Calu3 (cell line): ENCODE data around the gene COMMD6. TPM values are rescaled to one million over a fixed set of nuclear protein-coding genes. Genes with fewer than 3 reads are reported as not detected.

ENCODE experiments used
- BruUV-seq: library from RNA; stranded (reverse); fragments of 400-500 nt; replicated peaks from 2 replicates; lab custom pipeline; 2021; lab: Mats Ljungman, UMichigan
- CTCF ChIA-PET: fragments of 300-600 bp; sonication (Branson Sonifier 250); formaldehyde crosslinking; loops from one replicate; lab custom pipeline; 2022; ENCODE audit warnings: antibody characterized with exemption; lab: Charles Lee
- DNase-seq: peaks from one replicate; pipeline ENCODE4 v3.0.0; 2022
- H3K27ac Mint-ChIP-seq: one replicate; pipeline ENCODE4 v1.8.0; 2022; ENCODE audit warnings: mixed read lengths; ENCODE audit not compliant: unreplicated experiment
- H3K27me3 Mint-ChIP-seq: one replicate; pipeline ENCODE4 v1.8.0; 2022; ENCODE audit warnings: mixed read lengths; ENCODE audit not compliant: unreplicated experiment
- H3K36me3 Mint-ChIP-seq: one replicate; pipeline ENCODE4 v1.8.0; 2022; ENCODE audit warnings: mild to moderate bottlenecking, moderate library complexity, mixed read lengths; ENCODE audit not compliant: insufficient read depth, unreplicated experiment
- H3K4me1 Mint-ChIP-seq: one replicate; pipeline ENCODE4 v1.8.0; 2022; ENCODE audit warnings: mild to moderate bottlenecking, low read depth, mixed read lengths; ENCODE audit not compliant: unreplicated experiment
- H3K4me3 Mint-ChIP-seq: one replicate; pipeline ENCODE4 v1.8.0; 2022; ENCODE audit warnings: mild to moderate bottlenecking, low read depth, moderate library complexity, mixed read lengths; ENCODE audit not compliant: unreplicated experiment
- H3K9me3 Mint-ChIP-seq: one replicate; pipeline ENCODE4 v1.8.0; 2022; ENCODE audit warnings: low read depth, mixed read lengths; ENCODE audit not compliant: unreplicated experiment
- CTCF ChIP-seq: fragments of 200-600 bp; IDR thresholded peaks from one replicate; pipeline ENCODE4 v1.8.0; 2022; ENCODE audit warnings: antibody characterized with exemption; ENCODE audit not compliant: unreplicated experiment
- intact Hi-C: fragments of 100-400 bp; cut with micrococcal nuclease; formaldehyde crosslinking; loops from one replicate; pipeline ENCODE4 v1.10.0; 2022; ENCODE audit not compliant: unreplicated experiment
- total RNA-seq: library from RNA; stranded (reverse); gene quantifications from 2 replicates; pipeline ENCODE4 v1.2.3, GENCODE V29; 2022

Gene COMMD6
- total RNA-seq, 1 experiment from 2014 or later: 38.2 TPM

GRCh38 chr13:75579529-75579928, 41.9 kb upstream of the COMMD6 start:
- H3K36me3 Mint-ChIP-seq: no peaks in the 10 kb centered on the region
- no peaks in the 10 kb centered on the region for H3K4me1 Mint-ChIP-seq
- DNase-seq: no peak
- BruUV-seq: no TSS peak
- H3K27ac Mint-ChIP-seq: no peak overlapping the region
- H3K9me3 Mint-ChIP-seq: no peaks in the 10 kb centered on the region
- H3K27me3 Mint-ChIP-seq: no peaks in the 10 kb centered on the region
- intact Hi-C loops: no loop called here
- CTCF ChIA-PET: no interaction called here
- no peak overlapping the region for H3K4me3 Mint-ChIP-seq
- no peak for TF ChIP-seq CTCF

- CTCF ChIA-PET: no interaction called here
- no peak overlapping the region for H3K4me3 Mint-ChIP-seq
- no TSS peak for BruUV-seq
- TF ChIP-seq CTCF: no peak
- H3K27me3 Mint-ChIP-seq: no peaks in the 10 kb centered on the region
- no peaks in the 10 kb centered on the region for H3K9me3 Mint-ChIP-seq
- peaks cover 12% of the 10 kb centered on the region for H3K36me3 Mint-ChIP-seq
- no peaks in the 10 kb centered on the region for H3K4me1 Mint-ChIP-seq
- DNase-seq: no peak
- intact Hi-C loops: loop anchor here (10.0 kb wide), 1 partner anchor 95 kb away; no protein-coding TSS in a partner anchor
- no peak overlapping the region for H3K27ac Mint-ChIP-seq
These were observed 31.9 kb upstream of the COMMD6 start for GRCh38 chr13:75569576-75569975.

- TF ChIP-seq CTCF: no peak
- Mint-ChIP-seq H3K27me3 (no peaks in the 10 kb centered on the region), H3K27ac (no peak overlapping the region), H3K4me1 (no peaks in the 10 kb centered on the region), H3K9me3 (no peaks in the 10 kb centered on the region), H3K4me3 (no peak overlapping the region), H3K36me3 (peaks cover 12% of the 10 kb centered on the region)
- CTCF ChIA-PET: no interaction called here
- intact Hi-C loops: loop anchor here (10.0 kb wide), 1 partner anchor 98 kb away; no protein-coding TSS in a partner anchor
- no TSS peak for BruUV-seq
- no peak for DNase-seq
These were observed 29.0 kb upstream of the COMMD6 start for GRCh38 chr13:75566658-75567057.

GRCh38 chr13:75558145-75558840, 20.7 kb upstream of the COMMD6 start:
- H3K27me3 Mint-ChIP-seq: no peaks in the 10 kb centered on the region
- no peak for DNase-seq
- CTCF ChIA-PET: interaction anchor here (0.7 kb wide), 1 partner anchor 376 kb away, joined by 3 read pairs; no protein-coding TSS in a partner anchor
- H3K27ac Mint-ChIP-seq: no peak overlapping the region
- intact Hi-C loops: no loop called here
- peaks cover 5% of the 10 kb centered on the region for H3K36me3 Mint-ChIP-seq
- H3K9me3 Mint-ChIP-seq: no peaks in the 10 kb centered on the region
- peaks cover 9% of the 10 kb centered on the region for H3K4me1 Mint-ChIP-seq
- H3K4me3 Mint-ChIP-seq: no peak overlapping the region
- TF ChIP-seq CTCF: no peak
- no TSS peak for BruUV-seq
